MCF 10A (cell line): ENCODE results near the gene SCN2A. TPM values are rescaled to one million over a fixed set of nuclear protein-coding genes. Genes with fewer than 3 reads are reported as not detected.

Experiments
- BruUV-seq: library from RNA; stranded (reverse); fragments of 400-500 nt; replicated peaks from 2 replicates; lab custom pipeline; 2021; lab: Mats Ljungman, UMichigan
- CTCF ChIA-PET: fragments of 300-600 bp; sonication (Branson Sonifier 250); formaldehyde crosslinking; extraction: SDS; loops from one replicate; lab custom pipeline; 2021; ENCODE audit warnings: antibody characterized with exemption, inconsistent platforms; lab: Yijun Ruan, JAX
- POLR2A ChIA-PET: fragments of 300-600, 350-650 bp; sonication (Branson Sonifier 250); formaldehyde crosslinking; extraction: SDS; loops from one replicate; lab custom pipeline; 2020; ENCODE audit warnings: antibody characterized with exemption, inconsistent platforms; lab: Yijun Ruan, JAX
- DNase-seq: peaks from one replicate; pipeline ENCODE4 v3.0.0-alpha.2; 2018; ENCODE audit not compliant: unreplicated experiment
- H3K27ac Mint-ChIP-seq: one replicate; pipeline ENCODE4 v1.8.0; 2022; ENCODE audit warnings: mild to moderate bottlenecking, low read depth, mixed read lengths; ENCODE audit not compliant: unreplicated experiment
- H3K27me3 Mint-ChIP-seq: one replicate; pipeline ENCODE4 v1.8.0; 2022; ENCODE audit warnings: mixed read lengths; ENCODE audit not compliant: insufficient read depth, unreplicated experiment
- H3K36me3 Mint-ChIP-seq: one replicate; pipeline ENCODE4 v1.8.0; 2022; ENCODE audit warnings: mild to moderate bottlenecking, moderate library complexity, mixed read lengths; ENCODE audit not compliant: insufficient read depth, unreplicated experiment
- H3K4me1 Mint-ChIP-seq: one replicate; pipeline ENCODE4 v1.8.0; 2022; ENCODE audit warnings: mixed read lengths; ENCODE audit not compliant: insufficient read depth, unreplicated experiment
- H3K4me3 Mint-ChIP-seq: one replicate; pipeline ENCODE4 v1.8.0; 2022; ENCODE audit warnings: mild to moderate bottlenecking, moderate library complexity, mixed read lengths; ENCODE audit not compliant: unreplicated experiment
- H3K9me3 Mint-ChIP-seq: one replicate; pipeline ENCODE4 v1.8.0; 2022; ENCODE audit warnings: mixed read lengths; ENCODE audit not compliant: unreplicated experiment
- intact Hi-C: fragments of 100-400 bp; cut with micrococcal nuclease; formaldehyde crosslinking; loops from 2 replicates; pipeline ENCODE4 v1.14.1; 2022
- total RNA-seq: library from RNA; stranded (reverse); gene quantifications from 2 replicates; pipeline ENCODE4 v1.2.3, GENCODE V29; 2022
- TF ChIP-seq, protein P1 (sequence below): fragments of 200-600 bp; IDR thresholded peaks from one replicate; pipeline ENCODE4 v1.8.0; 2022; ENCODE audit warnings: antibody characterized with exemption, mild to moderate bottlenecking; ENCODE audit not compliant: unreplicated experiment

The SCN2A gene
- total RNA-seq, 1 experiment from 2014 or later, result not detected

DNA sequence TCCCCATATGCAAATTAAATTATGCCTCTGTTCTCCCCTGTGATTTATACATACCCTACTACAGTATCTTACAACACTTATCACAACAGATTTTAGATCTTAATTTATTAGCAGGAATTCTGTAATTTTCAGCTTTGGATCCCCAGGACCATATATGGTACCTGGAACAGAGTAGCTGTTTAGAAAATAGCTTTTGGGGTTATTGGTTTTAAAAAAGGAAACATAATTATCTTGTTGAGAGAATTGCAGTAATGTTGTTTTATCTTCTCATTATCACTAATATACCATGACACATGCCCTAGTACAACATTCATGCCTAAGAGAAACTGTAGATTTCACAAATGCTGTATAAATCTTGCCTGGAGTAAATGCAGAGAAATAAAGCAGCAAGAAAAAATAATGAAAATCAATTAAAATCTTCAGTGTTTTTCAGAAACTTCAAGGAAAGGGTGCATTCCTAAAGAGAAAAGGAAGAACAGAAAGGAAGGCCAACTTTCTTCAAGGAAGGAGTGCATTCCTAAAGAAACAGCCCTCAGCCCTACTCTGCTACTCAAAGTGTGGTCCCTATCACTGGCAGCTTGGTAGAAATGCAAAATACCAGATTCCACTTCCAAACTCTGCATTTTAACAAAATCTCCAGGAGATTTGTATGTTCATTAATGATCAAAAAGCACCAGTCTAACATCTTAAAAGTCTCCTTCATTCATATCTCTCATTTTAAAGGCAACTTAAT lies 193.2 kb downstream of the SCN2A start:
- H3K9me3 Mint-ChIP-seq, result no peaks in the 10 kb centered on the region
- H3K27me3 Mint-ChIP-seq, result peaks cover 9% of the 10 kb centered on the region
- TF ChIP-seq, protein P1, sequence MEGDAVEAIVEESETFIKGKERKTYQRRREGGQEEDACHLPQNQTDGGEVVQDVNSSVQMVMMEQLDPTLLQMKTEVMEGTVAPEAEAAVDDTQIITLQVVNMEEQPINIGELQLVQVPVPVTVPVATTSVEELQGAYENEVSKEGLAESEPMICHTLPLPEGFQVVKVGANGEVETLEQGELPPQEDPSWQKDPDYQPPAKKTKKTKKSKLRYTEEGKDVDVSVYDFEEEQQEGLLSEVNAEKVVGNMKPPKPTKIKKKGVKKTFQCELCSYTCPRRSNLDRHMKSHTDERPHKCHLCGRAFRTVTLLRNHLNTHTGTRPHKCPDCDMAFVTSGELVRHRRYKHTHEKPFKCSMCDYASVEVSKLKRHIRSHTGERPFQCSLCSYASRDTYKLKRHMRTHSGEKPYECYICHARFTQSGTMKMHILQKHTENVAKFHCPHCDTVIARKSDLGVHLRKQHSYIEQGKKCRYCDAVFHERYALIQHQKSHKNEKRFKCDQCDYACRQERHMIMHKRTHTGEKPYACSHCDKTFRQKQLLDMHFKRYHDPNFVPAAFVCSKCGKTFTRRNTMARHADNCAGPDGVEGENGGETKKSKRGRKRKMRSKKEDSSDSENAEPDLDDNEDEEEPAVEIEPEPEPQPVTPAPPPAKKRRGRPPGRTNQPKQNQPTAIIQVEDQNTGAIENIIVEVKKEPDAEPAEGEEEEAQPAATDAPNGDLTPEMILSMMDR, result no peak
- no peaks in the 10 kb centered on the region for H3K4me1 Mint-ChIP-seq
- no peak for DNase-seq
- no peak overlapping the region for H3K27ac Mint-ChIP-seq
- no peaks in the 10 kb centered on the region for H3K36me3 Mint-ChIP-seq
- no TSS peak for BruUV-seq
- ChIA-PET CTCF (interaction anchor here (0.6 kb wide), 1 partner anchor 266 kb away, joined by 3 read pairs; no protein-coding TSS in a partner anchor), POLR2A (interaction anchor here (0.6 kb wide), 2 partner anchors 612 to 738 kb away, joined by 3 read pairs; no protein-coding TSS in a partner anchor)
- H3K4me3 Mint-ChIP-seq, result no peak overlapping the region
- intact Hi-C loops, result no loop called here

DNA sequence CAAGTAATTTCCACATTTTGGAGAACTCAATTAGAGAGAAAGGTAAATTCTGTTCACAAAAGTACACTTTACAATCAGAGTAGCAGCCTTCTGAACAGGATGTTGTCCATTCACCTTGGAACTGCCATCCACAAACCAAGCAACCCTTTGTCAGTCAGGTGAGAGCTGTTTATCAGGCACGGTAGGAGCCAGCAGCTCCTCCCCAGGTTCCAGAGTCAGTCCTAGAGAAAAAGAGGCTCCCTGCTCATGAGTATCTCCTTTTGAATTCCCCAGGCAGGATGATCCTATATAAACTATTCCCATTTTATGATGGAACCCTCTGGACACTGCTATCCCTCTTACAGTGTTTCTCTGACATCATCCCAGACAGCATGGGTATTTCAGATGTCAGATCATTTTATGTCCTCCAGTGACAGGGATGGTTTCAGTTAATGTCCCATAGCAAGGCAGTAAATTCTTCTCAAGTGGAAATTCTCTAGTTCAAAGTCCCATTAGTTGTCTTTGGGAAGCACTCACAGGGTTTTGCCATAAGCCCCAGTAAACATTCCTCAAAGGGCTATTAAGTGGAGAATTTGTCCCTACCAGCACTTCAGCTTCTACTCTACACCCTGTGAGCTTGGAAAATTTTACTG lies 195.8 kb downstream of the SCN2A start:
- Mint-ChIP-seq H3K4me3 (no peak overlapping the region), H3K4me1 (no peaks in the 10 kb centered on the region), H3K9me3 (no peaks in the 10 kb centered on the region), H3K27ac (no peak overlapping the region), H3K36me3 (no peaks in the 10 kb centered on the region), H3K27me3 (no peaks in the 10 kb centered on the region)
- no peak for DNase-seq
- intact Hi-C loops, result no loop called here
- ChIA-PET CTCF (interaction anchor here (0.5 to 1.2 kb wide), 5 partner anchors 33 to 700 kb away, joined by 3 to 5 read pairs (median 3); partner anchors contain the start of gene CSRNP3), POLR2A (no interaction called here)
- BruUV-seq, result no TSS peak
- TF ChIP-seq, protein P1, result no peak

DNA sequence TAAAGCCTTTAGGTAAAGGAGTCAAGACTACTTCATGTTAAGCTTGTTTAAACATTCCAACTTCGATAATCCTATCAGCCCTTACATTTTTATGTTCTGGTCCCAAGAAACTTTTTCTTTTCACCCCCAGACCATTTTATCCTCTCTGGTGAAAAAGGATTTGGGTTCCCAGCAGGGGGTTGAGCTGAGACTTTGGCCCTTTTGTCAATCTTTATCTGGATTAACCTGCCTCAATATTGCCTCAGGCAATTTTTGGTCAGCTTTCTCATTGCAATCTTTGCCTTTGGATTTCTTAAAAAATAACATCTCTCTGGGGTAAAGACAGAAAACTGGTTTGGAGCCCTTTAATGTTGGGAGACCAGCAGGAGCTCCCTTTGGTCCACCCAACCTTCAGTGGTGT lies 196.4 kb downstream of the SCN2A start:
- H3K9me3 Mint-ChIP-seq, result no peaks in the 10 kb centered on the region
- intact Hi-C loops, result no loop called here
- TF ChIP-seq, protein P1, result no peak
- H3K27ac Mint-ChIP-seq, result no peak overlapping the region
- BruUV-seq, result no TSS peak
- POLR2A ChIA-PET, result no interaction called here
- CTCF ChIA-PET, result interaction anchor here (0.6 to 0.8 kb wide), 2 partner anchors 33 to 34 kb away, joined by 3 to 5 read pairs; partner anchors contain the start of gene CSRNP3
- H3K27me3 Mint-ChIP-seq, result no peaks in the 10 kb centered on the region
- no peak for DNase-seq
- no peaks in the 10 kb centered on the region for H3K36me3 Mint-ChIP-seq
- no peak overlapping the region for H3K4me3 Mint-ChIP-seq
- H3K4me1 Mint-ChIP-seq, result no peaks in the 10 kb centered on the region

DNA sequence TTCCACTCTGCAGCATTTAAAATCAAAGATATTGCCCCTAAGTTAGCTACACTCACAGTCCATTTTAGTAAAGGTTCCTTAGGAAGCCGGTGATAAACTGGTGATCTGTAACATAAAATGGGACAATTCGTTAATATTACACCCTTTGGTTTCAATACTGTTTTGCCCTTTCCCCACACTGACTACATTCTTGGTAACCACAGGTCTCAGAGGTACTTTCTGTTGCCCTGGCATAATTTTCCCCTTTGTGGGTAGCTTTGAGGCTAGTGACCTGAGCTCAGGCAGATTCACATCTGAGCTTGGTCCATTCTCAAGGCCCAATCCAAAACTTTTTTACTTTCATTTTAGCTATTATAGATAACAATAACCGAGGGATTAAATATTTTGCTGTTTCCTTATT lies 197.3 kb downstream of the SCN2A start:
- intact Hi-C loops, result no loop called here
- DNase-seq, result no peak
- H3K36me3 Mint-ChIP-seq, result no peaks in the 10 kb centered on the region
- BruUV-seq, result no TSS peak
- TF ChIP-seq, protein P1, result no peak
- H3K27ac Mint-ChIP-seq, result no peak overlapping the region
- no peaks in the 10 kb centered on the region for H3K27me3 Mint-ChIP-seq
- no peak overlapping the region for H3K4me3 Mint-ChIP-seq
- CTCF ChIA-PET, result interaction anchor here (0.6 to 1.4 kb wide), 5 partner anchors 34 to 563 kb away, joined by 3 to 5 read pairs (median 3); no protein-coding TSS in a partner anchor
- H3K9me3 Mint-ChIP-seq, result no peaks in the 10 kb centered on the region
- POLR2A ChIA-PET, result no interaction called here
- H3K4me1 Mint-ChIP-seq, result no peaks in the 10 kb centered on the region
